Keratinocyte (primary cell): ENCODE measurements around the gene MPI. TPM values are rescaled to one million over a fixed set of nuclear protein-coding genes. Genes with fewer than 3 reads are reported as not detected.

Experiments used
- DNase-seq: peaks from one replicate; pipeline ENCODE4 v3.0.0-alpha.2; 2011; ENCODE audit warnings: low read depth, missing footprints, low spot score
- FAIRE-seq: peaks from 2 replicates; lab custom pipeline; 2011; peaks lifted over from hg19 to GRCh38; lab: Jason Lieb, UNC
- H2AFZ ChIP-seq: 2 replicates; pipeline ENCODE4 v1.6.0; 2012; ENCODE audit warnings: low read length, control low read depth, inconsistent platforms; ENCODE audit not compliant: control insufficient read depth
- H3K27ac ChIP-seq: 2 replicates; pipeline ENCODE4 v1.5.1; 2011; ENCODE audit warnings: low read length; ENCODE audit not compliant: control insufficient read depth, insufficient read depth
- H3K27me3 ChIP-seq: 3 replicates; pipeline ENCODE4 v1.6.0; 2011; ENCODE audit warnings: low read length; ENCODE audit not compliant: control insufficient read depth, insufficient read depth; ENCODE audit errors: extremely low read depth
- H3K36me3 ChIP-seq, 2 experiments: 2 replicates in 1 of 2; 3 replicates in 1 of 2; pipeline ENCODE4 v1.5.1; 2011; ENCODE audit warnings: low read length in 2 of 2, mild to moderate bottlenecking in 1 of 2; ENCODE audit not compliant: control insufficient read depth in 2 of 2, insufficient read depth in 2 of 2; ENCODE audit errors: extremely low read depth in 1 of 2
- H3K4me1 ChIP-seq: 3 replicates; pipeline ENCODE4 v1.5.1; 2011; ENCODE audit warnings: low read length; ENCODE audit not compliant: control insufficient read depth, insufficient read depth; ENCODE audit errors: extremely low read depth
- H3K4me2 ChIP-seq: 3 replicates; pipeline ENCODE4 v1.6.0; 2011; ENCODE audit warnings: low read depth, low read length; ENCODE audit not compliant: control insufficient read depth, insufficient read depth; ENCODE audit errors: extremely low read depth
- H3K4me3 ChIP-seq, 3 experiments: fragments of 200-600 bp in 1 of 3; sonication (generic) in 1 of 3; 2 replicates in 2 of 3; 3 replicates in 1 of 3; pipeline ENCODE4 v1.5.1; 2011 to 2016; ENCODE audit warnings: low read length in 3 of 3, mild to moderate bottlenecking in 3 of 3, control low read depth in 2 of 3, inconsistent platforms in 1 of 3, low read depth in 1 of 3, mixed read lengths in 1 of 3, mixed run types in 1 of 3, moderate library complexity in 1 of 3; ENCODE audit not compliant: control insufficient read depth in 2 of 3, insufficient read depth in 2 of 3; ENCODE audit errors: extremely low read depth in 1 of 3
- H3K79me2 ChIP-seq: 2 replicates; pipeline ENCODE4 v1.6.0; 2012; ENCODE audit warnings: low read length; ENCODE audit not compliant: control insufficient read depth, insufficient read depth
- H3K9ac ChIP-seq: 3 replicates; pipeline ENCODE4 v1.6.0; 2011; ENCODE audit warnings: low read length; ENCODE audit not compliant: control insufficient read depth, insufficient read depth; ENCODE audit errors: extremely low read depth
- H3K9me1 ChIP-seq: 3 replicates; pipeline ENCODE4 v1.6.0; 2011; ENCODE audit warnings: low read length; ENCODE audit not compliant: control insufficient read depth, insufficient read depth; ENCODE audit errors: extremely low read depth
- H3K9me3 ChIP-seq: 2 replicates; pipeline ENCODE4 v1.5.1; 2012; ENCODE audit warnings: low read depth, low read length; ENCODE audit not compliant: control insufficient read depth
- H4K20me1 ChIP-seq: 3 replicates; pipeline ENCODE4 v1.6.0; 2011; ENCODE audit warnings: low read length; ENCODE audit not compliant: control insufficient read depth, insufficient read depth; ENCODE audit errors: extremely low read depth
- CTCF ChIP-seq, 3 experiments: IDR thresholded peaks in 1 of 3; conservative IDR thresholded peaks in 1 of 3; optimal IDR thresholded peaks in 1 of 3; 2 replicates in 2 of 3; 3 replicates in 1 of 3; pipeline versions ENCODE3 to v1.5.1; 2011; ENCODE audit warnings: low read length in 3 of 3, mild to moderate bottlenecking in 3 of 3, moderate library complexity in 2 of 3, control low read depth in 1 of 3, inconsistent platforms in 1 of 3; ENCODE audit not compliant: insufficient read depth in 2 of 3; ENCODE audit errors: extremely low read depth in 1 of 3
- EZH2 ChIP-seq: IDR thresholded peaks from one replicate; pipeline ENCODE4 v1.6.1; 2012; ENCODE audit warnings: inconsistent platforms, mild to moderate bottlenecking, low read length, moderate library complexity
- dilution Hi-C: fragments of 300-500 bp; cut with MboI; formaldehyde crosslinking; loops from one replicate; pipeline ENCODE4 v1.7.0; 2020; ENCODE audit warnings: low sequenced_read_pairs; ENCODE audit not compliant: extremely low pct_ligation_motif_present
- polyA minus RNA-seq, 3 experiments: library from RNA; depleted of rRNA, polyadenylated mRNA; stranded (reverse); fragments of >200 nt; gene quantifications; 1 replicate in 1 of 3; 2 replicates in 1 of 3; 3 replicates in 1 of 3; pipeline ENCODE4 v1.2.3, GENCODE V29; 2011
- polyA plus RNA-seq, 5 experiments: library from polyadenylated mRNA; depleted of rRNA in 3 of 5; stranded (reverse) in 3 of 5; stranded (forward) in 1 of 5; unstranded in 1 of 5; fragments of >200 nt; gene quantifications; 1 replicate in 1 of 5; 2 replicates in 3 of 5; 3 replicates in 1 of 5; pipeline versions ENCODE4 v1.2.1 to v1.2.3, GENCODE V29; 2011 to 2012; ENCODE audit warnings: missing spikeins in 2 of 5, low read depth in 1 of 5, low replicate concordance in 1 of 5

MPI gene
- 35.5 to 58.6 TPM (median 39.2 TPM) in 3 replicates for polyA plus RNA-seq
- polyA plus RNA-seq (2011; ENCODE audit: low read depth): 4.1 TPM
- polyA plus RNA-seq (2011; cell fraction: cytosol; rRNA removed): 39.8 and 41.8 TPM in 2 replicates
- polyA plus RNA-seq (2011; cell fraction: nucleus; rRNA removed): 45.6 and 50.0 TPM in 2 replicates
- polyA plus RNA-seq (2012; ENCODE audit: low replicate concordance): 13.8 and 34.6 TPM in 2 replicates
- 48.7 to 52.8 TPM (median 52.3 TPM) in 3 replicates for polyA minus RNA-seq
- polyA minus RNA-seq (2011; cell fraction: cytosol; rRNA and poly(A)+ RNA removed): 34.7 TPM
- polyA minus RNA-seq (2011; cell fraction: nucleus; rRNA and poly(A)+ RNA removed): 17.0 and 24.9 TPM in 2 replicates

GRCh38 chr15:74889883-74890664 lies at the start of gene MPI:
MPI (plus strand) TSS chr15:74890042; CDS start chr15:74890074, 32 bp downstream.
- H3K27me3 ChIP-seq: no peaks in the 10 kb centered on the region
- TF ChIP-seq EZH2 (no peak), CTCF (optimal IDR thresholded peaks at IDR 0.05 in 1 of 3, IDR thresholded peaks at IDR 0.05 in 1 of 3, conservative IDR thresholded peaks at IDR 0.05 in 1 of 3; ENCODE audit: extremely low read depth in 1 of 3, insufficient read depth in 2 of 3, low read length in 3 of 3) (no peak)
- H3K79me2 ChIP-seq: peaks cover 6% of the 10 kb centered on the region
- H4K20me1 ChIP-seq: no peaks in the 10 kb centered on the region
- H3K9me3 ChIP-seq: no peaks in the 10 kb centered on the region
- DNase-seq: no peak
- no peak for FAIRE-seq
- peaks cover 2 to 6% of the 10 kb centered on the region in 2 experiments for H3K36me3 ChIP-seq
- dilution Hi-C loops: no loop called here
- peak within 1 kb of the TSS; percentile 82 to 95 (median 89) for H3K4me3 ChIP-seq
- peaks cover 28% of the 10 kb centered on the region for H3K4me1 ChIP-seq
- peak within 1 kb of the TSS; percentile 97 for H2AFZ ChIP-seq
- peak within 1 kb of the TSS; percentile 90 for H3K4me2 ChIP-seq
- no peaks in the 10 kb centered on the region for H3K9me1 ChIP-seq
- H3K27ac ChIP-seq: peak within 1 kb of the TSS; percentile 74
- H3K9ac ChIP-seq: peak within 1 kb of the TSS; percentile 89

DNA sequence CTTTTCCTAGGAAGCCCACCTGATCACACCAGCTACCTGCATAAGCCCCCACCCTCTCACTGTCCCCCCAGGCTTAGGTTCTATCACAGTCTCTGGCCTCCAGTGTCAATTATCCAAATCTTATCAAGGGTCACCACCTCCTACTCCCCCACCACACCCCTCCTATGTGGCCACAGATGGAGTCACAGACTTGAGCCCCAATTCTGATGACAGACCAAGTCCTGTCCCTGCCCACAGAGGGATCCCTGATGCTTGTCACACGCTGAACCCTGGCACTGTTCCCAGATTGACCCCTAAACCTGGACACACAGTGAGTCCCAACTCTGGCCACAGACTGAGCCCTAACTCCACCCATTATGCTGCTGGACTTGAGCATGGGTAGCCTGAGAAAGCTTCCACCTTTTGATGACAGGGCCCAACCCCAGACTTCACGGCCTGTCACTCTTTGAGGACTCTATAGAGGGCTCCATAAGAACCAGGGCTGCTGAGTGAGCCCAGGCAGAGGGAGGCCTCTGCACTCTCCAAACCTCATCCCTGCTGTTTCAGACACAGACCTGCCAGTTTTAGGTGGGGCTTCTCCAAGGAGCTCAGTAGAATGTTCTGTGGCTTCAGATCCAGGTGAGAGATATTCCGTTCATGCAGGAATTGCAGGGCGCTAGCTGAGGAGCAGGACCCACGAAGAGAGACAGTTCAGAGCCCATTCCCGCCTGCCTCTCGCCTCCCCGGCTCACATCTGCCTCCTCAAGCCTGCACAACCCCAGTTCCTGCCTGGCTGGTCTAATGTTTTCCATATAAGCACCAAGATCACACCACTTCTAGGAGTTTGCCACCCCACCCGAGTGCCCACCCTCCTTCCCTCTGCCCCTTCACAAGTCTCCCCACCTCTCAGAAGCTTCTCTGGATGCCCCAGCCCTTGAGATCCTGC lies 48.7 kb upstream of the MPI start:
- dilution Hi-C loops: no loop called here
- Histone ChIP-seq H3K27ac (no peak overlapping the region), H3K9me3 (no peaks in the 10 kb centered on the region), H3K4me2 (no peak overlapping the region), H3K4me1 (peaks cover 14% of the 10 kb centered on the region), H2AFZ (no peak overlapping the region), H3K36me3 (peaks cover 4 to 13% of the 10 kb centered on the region in 2 experiments), H3K9ac (no peak overlapping the region), H3K4me3 (no peak overlapping the region), H3K9me1 (no peaks in the 10 kb centered on the region), H3K79me2 (no peaks in the 10 kb centered on the region), H3K27me3 (no peaks in the 10 kb centered on the region), H4K20me1 (no peaks in the 10 kb centered on the region)
- FAIRE-seq (no peak), DNase-seq (no peak)
- TF ChIP-seq EZH2: no peak
- no peak for TF ChIP-seq CTCF (optimal IDR thresholded peaks at IDR 0.05 in 1 of 3, IDR thresholded peaks at IDR 0.05 in 1 of 3, conservative IDR thresholded peaks at IDR 0.05 in 1 of 3; ENCODE audit: extremely low read depth in 1 of 3, insufficient read depth in 2 of 3, low read length in 3 of 3)
